Spleen (tissue), 7 donors: ENCODE results near the gene PIP5K1B.

ENCODE experiments used
- POLR2A ChIP-seq, 3 donors: fragments of 450-650 bp; IDR thresholded peaks; one replicate each; pipeline ENCODE4 v1.5.1; 2017; ENCODE audit warnings: antibody characterized with exemption in 3 of 3, mild to moderate bottlenecking in 1 of 3
- TF ChIP-seq, protein P1 (sequence below), 11 experiments: fragments of 200-600 bp in 7 of 11; fragments of 450-650 bp in 4 of 11; sonication (generic) in 4 of 11; IDR thresholded peaks in 8 of 11; conservative IDR thresholded peaks in 3 of 11; 1 replicate in 7 of 11; 2 replicates in 4 of 11; pipeline versions ENCODE4 v1.4.0 to v1.8.0; 2016 to 2021; ENCODE audit warnings: antibody characterized with exemption in 11 of 11, inconsistent platforms in 4 of 11, mild to moderate bottlenecking in 1 of 11
- donor health status: DM: no; HTN: no; CAD: no; lungs with moderate emphysema.
- donor health status: DM: no; HTN: no; CAD: no.
- donor health status: DM: no; HTN: no; CAD: no.

- TF ChIP-seq, protein P1, sequence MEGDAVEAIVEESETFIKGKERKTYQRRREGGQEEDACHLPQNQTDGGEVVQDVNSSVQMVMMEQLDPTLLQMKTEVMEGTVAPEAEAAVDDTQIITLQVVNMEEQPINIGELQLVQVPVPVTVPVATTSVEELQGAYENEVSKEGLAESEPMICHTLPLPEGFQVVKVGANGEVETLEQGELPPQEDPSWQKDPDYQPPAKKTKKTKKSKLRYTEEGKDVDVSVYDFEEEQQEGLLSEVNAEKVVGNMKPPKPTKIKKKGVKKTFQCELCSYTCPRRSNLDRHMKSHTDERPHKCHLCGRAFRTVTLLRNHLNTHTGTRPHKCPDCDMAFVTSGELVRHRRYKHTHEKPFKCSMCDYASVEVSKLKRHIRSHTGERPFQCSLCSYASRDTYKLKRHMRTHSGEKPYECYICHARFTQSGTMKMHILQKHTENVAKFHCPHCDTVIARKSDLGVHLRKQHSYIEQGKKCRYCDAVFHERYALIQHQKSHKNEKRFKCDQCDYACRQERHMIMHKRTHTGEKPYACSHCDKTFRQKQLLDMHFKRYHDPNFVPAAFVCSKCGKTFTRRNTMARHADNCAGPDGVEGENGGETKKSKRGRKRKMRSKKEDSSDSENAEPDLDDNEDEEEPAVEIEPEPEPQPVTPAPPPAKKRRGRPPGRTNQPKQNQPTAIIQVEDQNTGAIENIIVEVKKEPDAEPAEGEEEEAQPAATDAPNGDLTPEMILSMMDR (IDR thresholded peaks at IDR 0.05 in 8 of 11, conservative IDR thresholded peaks at IDR 0.05 in 3 of 11): no peak
- no peak for TF ChIP-seq POLR2A (IDR thresholded peaks at IDR 0.05)
Measured at GRCh38 chr9:68913054-68913453, 208.0 kb downstream of the PIP5K1B start.
